ENCODE measurements around the gene IQGAP3. TPM values are rescaled to one million over a fixed set of nuclear protein-coding genes. Genes with fewer than 3 reads are reported as not detected.

Gene IQGAP3
- total RNA-seq, 1 donor from 2014 or later: 65.0 TPM

DNA sequence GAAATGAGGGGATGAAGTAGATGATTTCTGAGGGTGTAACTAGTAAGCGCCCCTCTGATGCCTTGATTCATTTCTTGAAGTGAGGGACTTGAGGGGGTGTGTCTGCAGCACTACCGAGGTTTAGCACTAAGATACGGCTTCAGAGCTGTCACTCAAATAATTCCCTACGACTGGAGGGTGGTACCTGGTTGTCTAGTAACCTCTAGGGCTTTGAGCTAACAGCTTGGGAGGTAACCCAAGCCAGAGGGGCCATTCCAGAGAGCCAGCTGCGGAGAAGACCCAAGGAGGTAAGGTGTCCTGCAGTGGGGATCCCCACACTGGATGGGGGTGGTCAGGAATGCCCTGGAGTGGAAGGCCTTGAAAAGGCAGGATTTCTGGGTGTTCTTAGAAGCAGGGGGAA lies 7.1 kb upstream of the IQGAP3 start, which contains the start of gene TTC24:
TSS of gene TTC24 (plus strand) at position 252 of the 400 bp plus-strand sequence. CDS start 1,642 bp downstream, outside the sequence.
- no peak for DNase-seq (ENCODE audit: low read depth)
- TF ChIP-seq, protein P1, sequence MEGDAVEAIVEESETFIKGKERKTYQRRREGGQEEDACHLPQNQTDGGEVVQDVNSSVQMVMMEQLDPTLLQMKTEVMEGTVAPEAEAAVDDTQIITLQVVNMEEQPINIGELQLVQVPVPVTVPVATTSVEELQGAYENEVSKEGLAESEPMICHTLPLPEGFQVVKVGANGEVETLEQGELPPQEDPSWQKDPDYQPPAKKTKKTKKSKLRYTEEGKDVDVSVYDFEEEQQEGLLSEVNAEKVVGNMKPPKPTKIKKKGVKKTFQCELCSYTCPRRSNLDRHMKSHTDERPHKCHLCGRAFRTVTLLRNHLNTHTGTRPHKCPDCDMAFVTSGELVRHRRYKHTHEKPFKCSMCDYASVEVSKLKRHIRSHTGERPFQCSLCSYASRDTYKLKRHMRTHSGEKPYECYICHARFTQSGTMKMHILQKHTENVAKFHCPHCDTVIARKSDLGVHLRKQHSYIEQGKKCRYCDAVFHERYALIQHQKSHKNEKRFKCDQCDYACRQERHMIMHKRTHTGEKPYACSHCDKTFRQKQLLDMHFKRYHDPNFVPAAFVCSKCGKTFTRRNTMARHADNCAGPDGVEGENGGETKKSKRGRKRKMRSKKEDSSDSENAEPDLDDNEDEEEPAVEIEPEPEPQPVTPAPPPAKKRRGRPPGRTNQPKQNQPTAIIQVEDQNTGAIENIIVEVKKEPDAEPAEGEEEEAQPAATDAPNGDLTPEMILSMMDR (conservative IDR thresholded peaks at IDR 0.05; ENCODE audit: low read depth, low read length): no peak
- H3K4me3 ChIP-seq (ENCODE audit: low read depth, low read length): no peak within 1 kb of the TSS

DNA sequence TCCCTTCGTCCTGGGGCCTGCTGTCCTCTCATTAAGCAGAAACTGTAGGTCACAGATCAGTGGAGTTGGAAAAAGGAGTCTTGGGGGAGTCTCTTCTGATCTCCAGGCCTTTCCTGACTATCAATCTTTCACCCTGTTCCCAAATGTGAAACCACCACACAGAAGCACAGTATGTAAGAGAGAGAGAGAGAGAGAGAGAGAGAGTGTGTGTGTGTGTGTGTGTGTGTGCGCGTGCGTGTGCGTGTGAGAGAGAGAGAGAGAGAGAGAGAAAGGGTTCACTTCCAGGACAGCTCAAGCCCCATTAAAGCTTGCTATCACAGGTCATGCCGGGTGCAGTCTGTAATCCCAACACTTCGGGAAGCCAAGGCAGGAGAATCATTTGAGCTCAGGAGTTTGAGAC lies 5.7 kb upstream of the IQGAP3 start:
- TF ChIP-seq, protein P1 (conservative IDR thresholded peaks at IDR 0.05; ENCODE audit: low read depth, low read length): no peak
- no peak overlapping the region for H3K4me3 ChIP-seq (ENCODE audit: low read depth, low read length)
- DNase-seq (ENCODE audit: low read depth): no peak

DNA sequence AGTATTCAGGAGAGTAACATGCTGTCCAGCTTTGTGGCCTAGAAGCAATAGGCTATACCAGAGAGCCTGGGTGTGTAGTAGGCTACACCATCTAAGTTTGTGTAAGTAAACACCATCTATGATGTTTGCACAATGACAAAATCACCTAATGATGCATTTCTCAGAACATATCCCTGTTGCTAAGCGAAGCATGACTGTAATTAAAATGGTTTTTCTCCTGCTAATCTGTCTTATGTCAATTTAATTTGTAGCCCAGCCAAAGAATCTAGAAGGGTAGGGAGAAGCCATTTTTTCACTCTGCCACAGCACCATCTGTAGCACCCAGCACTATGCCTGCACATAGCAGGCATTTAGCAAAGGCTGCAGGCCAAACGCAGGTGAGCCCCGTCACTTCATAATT lies 5.2 kb upstream of the IQGAP3 start:
- TF ChIP-seq, protein P1 (conservative IDR thresholded peaks at IDR 0.05; ENCODE audit: low read depth, low read length): no peak
- DNase-seq (ENCODE audit: low read depth): no peak
- no peak overlapping the region for H3K4me3 ChIP-seq (ENCODE audit: low read depth, low read length)

DNA sequence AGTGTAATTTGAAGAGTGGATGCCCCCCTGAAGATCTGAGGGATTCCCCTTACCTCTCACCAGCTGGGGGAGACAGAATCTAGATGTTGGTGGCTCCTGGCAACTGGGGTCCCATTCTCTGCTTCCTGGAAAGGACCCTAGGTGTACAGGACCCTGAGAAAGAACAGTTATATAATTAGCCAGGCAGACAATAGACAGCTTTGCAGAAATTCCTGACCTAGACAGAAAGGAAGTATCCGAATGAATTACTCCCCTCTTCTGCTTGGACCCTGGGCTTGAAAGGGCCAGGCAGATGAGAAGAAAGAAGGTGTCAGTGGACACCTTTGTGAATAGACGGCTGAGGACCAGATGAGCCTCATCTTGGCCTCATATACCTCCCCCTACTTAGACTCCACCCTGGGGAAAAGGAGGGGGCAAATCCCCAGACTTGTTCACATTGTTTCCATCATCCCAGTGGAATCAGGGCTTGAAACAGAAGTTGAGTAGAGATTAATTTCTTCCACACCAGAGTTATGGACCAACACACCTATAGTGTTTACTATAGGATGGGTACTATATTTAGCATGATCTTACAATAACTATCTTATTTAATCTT lies 1.8 kb upstream of the IQGAP3 start:
- H3K4me3 ChIP-seq (ENCODE audit: low read depth, low read length): no peak overlapping the region
- no peak for DNase-seq (ENCODE audit: low read depth)
- TF ChIP-seq, protein P1 (conservative IDR thresholded peaks at IDR 0.05; ENCODE audit: low read depth, low read length): no peak

DNA sequence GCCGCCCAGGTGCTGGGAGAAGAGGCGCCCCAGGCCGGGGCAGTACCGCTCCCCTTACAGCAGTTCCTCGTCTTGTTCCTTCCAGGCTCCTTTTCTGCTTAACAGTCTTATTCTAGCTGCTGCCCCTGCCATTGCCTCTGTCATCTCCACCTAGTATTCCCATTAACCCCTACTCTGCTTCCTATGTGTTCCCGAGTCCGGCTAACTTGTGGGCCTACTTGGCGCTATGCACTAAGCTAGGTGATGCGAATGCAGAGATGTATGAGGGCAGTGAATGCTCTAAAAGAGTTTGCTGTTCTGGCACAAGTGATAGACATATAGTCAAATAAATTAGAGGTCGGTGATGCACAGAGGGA lies 276 bp upstream of the IQGAP3 start:
- H3K4me3 ChIP-seq (ENCODE audit: low read depth, low read length): peak overlapping the region; percentile 61
- TF ChIP-seq, protein P1 (conservative IDR thresholded peaks at IDR 0.05; ENCODE audit: low read depth, low read length): no peak
- DNase-seq (ENCODE audit: low read depth): no peak

DNA sequence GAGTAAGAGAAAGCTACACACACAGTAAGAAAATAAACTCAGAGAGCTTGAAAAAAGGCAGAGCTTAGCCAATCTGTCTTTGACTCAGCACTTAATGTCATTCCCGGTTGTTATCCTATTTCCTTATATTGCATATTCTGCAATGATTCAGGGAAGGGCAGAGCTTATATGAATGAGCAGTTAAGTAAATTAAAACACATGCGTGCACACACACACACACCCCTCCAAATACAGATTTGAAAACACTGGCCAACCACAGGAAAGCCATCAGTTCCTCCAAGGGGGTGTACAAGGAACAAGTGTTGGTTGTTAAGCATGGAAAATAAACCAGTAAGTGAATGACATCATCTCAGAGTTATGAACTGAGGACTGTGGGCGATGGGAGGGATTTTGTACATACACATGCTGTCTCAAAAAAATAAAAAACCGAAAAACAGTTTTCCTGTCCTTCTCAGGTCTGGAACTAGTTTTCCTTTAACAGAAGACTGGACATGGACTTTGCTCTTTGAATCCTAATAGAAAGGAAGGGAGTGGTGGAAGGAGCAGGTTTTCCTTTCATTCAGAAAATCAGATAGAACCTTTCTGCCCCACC lies 1.0 kb downstream of the IQGAP3 start:
- H3K4me3 ChIP-seq (ENCODE audit: low read depth, low read length): peak overlapping the region; percentile 61
- TF ChIP-seq, protein P1 (conservative IDR thresholded peaks at IDR 0.05; ENCODE audit: low read depth, low read length): no peak
- peak; percentile 77 for DNase-seq (ENCODE audit: low read depth)

DNA sequence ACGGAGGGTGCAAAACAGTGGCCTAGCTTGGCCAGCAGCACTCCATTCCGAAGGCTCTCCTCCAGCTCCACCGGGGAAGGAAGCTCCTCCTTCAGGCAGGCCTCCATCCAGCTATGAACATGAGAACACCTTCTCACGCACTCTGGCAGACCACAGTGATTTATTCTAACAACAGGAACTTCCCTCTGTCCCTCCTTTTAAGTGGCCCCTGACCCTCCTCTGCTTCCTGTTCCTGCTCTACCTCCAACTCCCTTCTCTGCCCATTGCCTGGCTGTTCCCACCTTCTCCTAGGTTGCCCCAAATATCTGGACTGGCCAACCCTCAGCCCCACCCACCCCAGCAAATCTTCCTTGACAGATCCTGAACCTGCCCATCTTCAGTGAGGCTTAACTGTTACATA lies 5.9 kb downstream of the IQGAP3 start:
- no peak for DNase-seq (ENCODE audit: low read depth)
- TF ChIP-seq, protein P1 (conservative IDR thresholded peaks at IDR 0.05; ENCODE audit: low read depth, low read length): no peak
- H3K4me3 ChIP-seq (ENCODE audit: low read depth, low read length): no peak overlapping the region
